Smooth muscle cell (in vitro differentiated cells): ENCODE measurements around the gene TMTC1. TPM values are rescaled to one million over a fixed set of nuclear protein-coding genes. Genes with fewer than 3 reads are reported as not detected.

Experiments
- DNase-seq: peaks from one replicate; lab custom pipeline; 2025; ENCODE audit not compliant: unreplicated experiment; lab: John Stamatoyannopoulos, UW
- H2AFZ ChIP-seq: fragments of 200-600 bp; sonication (generic); 2 replicates; pipeline ENCODE4 v1.6.0; 2016; ENCODE audit warnings: antibody characterized with exemption, low read depth, mild to moderate bottlenecking
- H3F3A ChIP-seq: fragments of 200-600 bp; sonication (generic); 2 replicates; pipeline ENCODE4 v1.6.0; 2017; ENCODE audit warnings: antibody characterized with exemption, low read depth
- H3K27ac ChIP-seq: fragments of 200-600 bp; sonication (generic); 2 replicates; pipeline ENCODE4 v1.5.1; 2016; ENCODE audit warnings: low read depth, mild to moderate bottlenecking
- H3K27me3 ChIP-seq: fragments of 200-600 bp; sonication (generic); 2 replicates; pipeline ENCODE4 v1.6.1; 2016; ENCODE audit warnings: low read depth, mild to moderate bottlenecking
- H3K36me3 ChIP-seq: fragments of 200-600 bp; sonication (generic); 2 replicates; pipeline ENCODE4 v1.5.1; 2016; ENCODE audit warnings: low read depth
- H3K4me1 ChIP-seq: fragments of 200-600 bp; sonication (generic); 2 replicates; pipeline ENCODE4 v1.5.1; 2016; ENCODE audit warnings: low read depth
- H3K4me2 ChIP-seq: fragments of 200-600 bp; sonication (generic); 2 replicates; pipeline ENCODE4 v1.6.0; 2016; ENCODE audit warnings: mild to moderate bottlenecking
- H3K4me3 ChIP-seq: fragments of 200-600 bp; sonication (generic); 2 replicates; pipeline ENCODE4 v1.5.1; 2016; ENCODE audit warnings: mild to moderate bottlenecking
- H3K79me2 ChIP-seq: fragments of 200-600 bp; sonication (generic); 2 replicates; pipeline ENCODE4 v1.6.0; 2016; ENCODE audit warnings: low read depth, mild to moderate bottlenecking
- H3K9ac ChIP-seq: fragments of 200-600 bp; sonication (generic); 2 replicates; pipeline ENCODE4 v1.6.0; 2016; ENCODE audit warnings: low read depth
- H3K9me3 ChIP-seq: fragments of 200-600 bp; sonication (generic); replicated peaks from 2 replicates; pipeline ENCODE4 v1.5.1; 2016; ENCODE audit warnings: low read depth
- H4K20me1 ChIP-seq: fragments of 200-600 bp; sonication (generic); 2 replicates; pipeline ENCODE4 v1.6.0; 2016; ENCODE audit warnings: low read depth
- WGBS: methylation state at CpG from one replicate; pipeline ENCODE4 v1.1.7; 2016; ENCODE audit warnings: low lambda C conversion rate; 5-methylcytosine and 5-hydroxymethylcytosine counted together
- polyA plus RNA-seq: library from polyadenylated mRNA; unstranded; fragments of >200 nt; fragmentation: Nextera tagmentation; extraction: Ambion mirVana; gene quantifications from 2 replicates; pipeline ENCODE4 v1.2.1, GENCODE V29; 2016
- total RNA-seq: library from RNA; depleted of rRNA; stranded (reverse); fragments of >200 nt; gene quantifications from 2 replicates; pipeline ENCODE4 v1.2.3, GENCODE V29; 2014
- TF ChIP-seq, protein P1 (sequence below): fragments of 200-600 bp; sonication (generic); IDR thresholded peaks from 2 replicates; pipeline ENCODE4 v1.5.1; 2017; ENCODE audit warnings: borderline replicate concordance, mild to moderate bottlenecking, antibody characterized with exemption; ENCODE audit not compliant: insufficient read depth, poor library complexity, severe bottlenecking

TMTC1 gene
- total and polyA plus RNA-seq, 2 experiments from 2014 or later = 3.5 to 8.7 TPM

DNA sequence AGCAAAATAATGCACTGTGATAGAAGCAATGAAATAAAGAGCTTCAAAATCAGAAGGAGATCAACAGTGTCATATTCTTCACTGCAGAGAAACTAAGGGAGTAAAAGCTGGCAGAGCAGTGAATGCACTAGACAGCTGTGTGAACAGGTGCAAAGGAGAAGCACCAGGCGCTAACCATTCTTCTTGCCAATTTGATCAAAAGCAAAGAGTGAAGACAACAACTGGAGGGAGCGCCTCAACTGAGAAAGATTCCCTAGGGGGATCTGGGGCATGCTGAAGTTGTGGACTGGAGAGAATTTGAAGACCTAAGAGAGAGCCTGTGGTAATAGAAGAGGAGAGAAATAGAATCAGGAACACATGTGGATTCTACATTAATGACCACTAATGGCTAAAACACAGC, 235.9 kb downstream of the TMTC1 start:
- Histone ChIP-seq H3K9me3 (no peaks in the 10 kb centered on the region), H3K27ac (no peak overlapping the region), H3K4me2 (no peak overlapping the region), H3K4me1 (no peaks in the 10 kb centered on the region), H3K27me3 (no peaks in the 10 kb centered on the region), H4K20me1 (no peaks in the 10 kb centered on the region), H3K79me2 (no peaks in the 10 kb centered on the region), H3F3A (peaks cover 3% of the 10 kb centered on the region), H3K36me3 (no peaks in the 10 kb centered on the region), H2AFZ (no peak overlapping the region), H3K4me3 (no peak overlapping the region), H3K9ac (no peak overlapping the region)
- TF ChIP-seq, protein P1, sequence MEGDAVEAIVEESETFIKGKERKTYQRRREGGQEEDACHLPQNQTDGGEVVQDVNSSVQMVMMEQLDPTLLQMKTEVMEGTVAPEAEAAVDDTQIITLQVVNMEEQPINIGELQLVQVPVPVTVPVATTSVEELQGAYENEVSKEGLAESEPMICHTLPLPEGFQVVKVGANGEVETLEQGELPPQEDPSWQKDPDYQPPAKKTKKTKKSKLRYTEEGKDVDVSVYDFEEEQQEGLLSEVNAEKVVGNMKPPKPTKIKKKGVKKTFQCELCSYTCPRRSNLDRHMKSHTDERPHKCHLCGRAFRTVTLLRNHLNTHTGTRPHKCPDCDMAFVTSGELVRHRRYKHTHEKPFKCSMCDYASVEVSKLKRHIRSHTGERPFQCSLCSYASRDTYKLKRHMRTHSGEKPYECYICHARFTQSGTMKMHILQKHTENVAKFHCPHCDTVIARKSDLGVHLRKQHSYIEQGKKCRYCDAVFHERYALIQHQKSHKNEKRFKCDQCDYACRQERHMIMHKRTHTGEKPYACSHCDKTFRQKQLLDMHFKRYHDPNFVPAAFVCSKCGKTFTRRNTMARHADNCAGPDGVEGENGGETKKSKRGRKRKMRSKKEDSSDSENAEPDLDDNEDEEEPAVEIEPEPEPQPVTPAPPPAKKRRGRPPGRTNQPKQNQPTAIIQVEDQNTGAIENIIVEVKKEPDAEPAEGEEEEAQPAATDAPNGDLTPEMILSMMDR = no peak
- WGBS = 100% methylated on average over 2 of the region's 2 CpGs
- DNase-seq = no peak

DNA sequence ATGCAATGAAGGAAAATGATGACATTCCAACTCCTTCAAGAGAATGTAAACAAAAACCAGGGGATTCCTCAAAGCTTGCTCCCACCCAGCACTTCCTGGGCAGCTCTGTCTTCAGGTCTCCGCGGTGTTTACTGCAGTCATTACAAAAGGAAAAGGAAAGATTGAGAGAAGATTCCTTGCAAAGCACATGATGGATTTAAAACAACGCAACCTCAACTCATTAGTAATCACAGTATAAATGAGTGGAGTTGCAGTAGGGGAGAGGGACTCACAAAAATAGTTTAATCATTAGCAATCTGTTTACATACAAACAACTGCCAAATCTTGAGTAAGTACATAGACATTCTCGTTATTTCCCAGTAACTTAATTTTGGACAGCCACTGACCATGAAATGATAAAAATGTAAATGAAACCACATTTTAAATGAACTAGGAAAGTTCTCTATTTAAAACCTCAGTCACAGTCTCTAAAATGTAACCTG, 236.6 kb downstream of the TMTC1 start:
- H2AFZ ChIP-seq = no peak overlapping the region
- no peak overlapping the region for H3K4me3 ChIP-seq
- H4K20me1 ChIP-seq = no peaks in the 10 kb centered on the region
- WGBS = 44% methylated on average over 4 of the region's 4 CpGs
- TF ChIP-seq, protein P1 = no peak
- H3K27ac ChIP-seq = no peak overlapping the region
- no peak for DNase-seq
- no peaks in the 10 kb centered on the region for H3K4me1 ChIP-seq
- H3K4me2 ChIP-seq = peak overlapping the region; percentile 7
- H3F3A ChIP-seq = peaks cover 3% of the 10 kb centered on the region
- no peaks in the 10 kb centered on the region for H3K9me3 ChIP-seq
- no peaks in the 10 kb centered on the region for H3K27me3 ChIP-seq
- no peaks in the 10 kb centered on the region for H3K79me2 ChIP-seq
- no peaks in the 10 kb centered on the region for H3K36me3 ChIP-seq
- H3K9ac ChIP-seq = no peak overlapping the region

DNA sequence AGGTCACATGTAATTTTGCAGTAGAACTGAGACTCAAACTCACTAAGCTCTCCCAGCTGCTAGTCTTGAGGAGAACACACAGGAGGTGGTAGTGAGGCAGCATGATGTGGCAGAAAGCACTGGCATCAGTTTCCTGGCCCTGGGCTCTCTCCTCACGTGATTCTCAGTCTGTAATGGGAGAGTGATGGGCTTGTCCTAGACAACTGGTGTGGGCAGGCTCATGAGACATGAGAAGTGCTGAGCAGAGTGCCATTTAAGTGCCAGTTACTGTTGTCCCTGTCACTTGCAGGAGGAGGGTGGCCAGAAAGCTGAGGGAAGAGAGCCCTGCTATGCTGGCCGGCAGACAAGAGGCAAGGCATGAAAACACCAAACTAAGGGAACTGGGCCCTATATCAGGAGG, 237.7 kb downstream of the TMTC1 start:
- no peak overlapping the region for H3K9ac ChIP-seq
- H3K4me2 ChIP-seq = no peak overlapping the region
- H2AFZ ChIP-seq = no peak overlapping the region
- no peak overlapping the region for H3K27ac ChIP-seq
- no peaks in the 10 kb centered on the region for H4K20me1 ChIP-seq
- no peaks in the 10 kb centered on the region for H3K4me1 ChIP-seq
- H3K9me3 ChIP-seq = no peaks in the 10 kb centered on the region
- H3K27me3 ChIP-seq = no peaks in the 10 kb centered on the region
- TF ChIP-seq, protein P1 = no peak
- H3K4me3 ChIP-seq = no peak overlapping the region
- no peak for DNase-seq
- H3K79me2 ChIP-seq = no peaks in the 10 kb centered on the region
- H3F3A ChIP-seq = no peaks in the 10 kb centered on the region
- 88% methylated on average over 2 of the region's 2 CpGs for WGBS
- no peaks in the 10 kb centered on the region for H3K36me3 ChIP-seq

DNA sequence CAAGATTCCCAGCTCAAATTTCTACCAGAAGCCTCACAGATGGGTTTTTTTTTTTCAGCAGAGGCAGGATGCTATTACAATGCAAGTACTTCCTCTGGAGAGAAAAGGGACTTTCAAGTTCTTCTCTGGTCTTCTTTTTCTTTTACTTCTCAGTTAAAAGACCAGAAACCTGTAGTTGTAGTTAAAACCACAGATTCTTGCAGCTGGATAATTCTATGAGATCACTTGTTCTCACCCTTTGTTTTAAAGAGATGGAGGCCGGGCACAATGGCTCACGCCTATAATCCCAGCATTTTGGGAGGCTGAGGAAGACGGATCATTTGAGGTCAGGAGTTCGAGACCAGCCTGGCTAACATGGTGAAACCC, 238.7 kb downstream of the TMTC1 start:
- Histone ChIP-seq H3K4me3 (no peak overlapping the region), H3K27me3 (no peaks in the 10 kb centered on the region), H3K4me1 (no peaks in the 10 kb centered on the region), H3K36me3 (no peaks in the 10 kb centered on the region), H2AFZ (no peak overlapping the region), H3F3A (no peaks in the 10 kb centered on the region), H3K9me3 (no peaks in the 10 kb centered on the region), H3K27ac (no peak overlapping the region), H3K79me2 (no peaks in the 10 kb centered on the region), H3K4me2 (no peak overlapping the region), H3K9ac (no peak overlapping the region), H4K20me1 (no peaks in the 10 kb centered on the region)
- TF ChIP-seq, protein P1 = no peak
- no peak for DNase-seq
- WGBS = 96% methylated on average over 4 of the region's 4 CpGs
